ENCODE results near the gene MBP. TPM values are rescaled to one million over a fixed set of nuclear protein-coding genes. Genes with fewer than 3 reads are reported as not detected.

The MBP gene
- total and polyA plus RNA-seq, 2 of the 4 experiments (the other 2 are of a cell fraction): 0.72 to 0.90 TPM

GRCh38 chr18:76978616-76979015, 154.0 kb downstream of the MBP start:
- H3K56ac ChIP-seq (ENCODE audit: extremely low read depth, insufficient read depth, low read length): no peak overlapping the region
- CTCF ChIA-PET: no interaction called here
- POLR2A ChIA-PET (ENCODE audit: unreplicated experiment): no interaction called here
- H3K9ac ChIP-seq (ENCODE audit: low read depth, low read length): no peak overlapping the region
- no peak overlapping the region for H2BK20ac ChIP-seq (ENCODE audit: low read depth, low read length)
- H2AK5ac ChIP-seq (ENCODE audit: low read depth, low read length): no peak overlapping the region
- H3K4me3 ChIP-seq (ENCODE audit: insufficient read depth, low read depth, low read length): no peak overlapping the region
- intact Hi-C loops (cut with micrococcal nuclease) (no loop called here), dilution Hi-C loops (cut with HindIII; ENCODE audit: low sequenced_read_pairs, unreplicated experiment) (no loop called here), in situ Hi-C loops (cut with MboI; ENCODE audit: low sequenced_read_pairs) (no loop called here)
- H4K91ac ChIP-seq (ENCODE audit: insufficient read depth, low read depth, low read length): no peak overlapping the region
- no peaks in the 10 kb centered on the region; the same call in 1 of the 2 replicates for H3K36me3 ChIP-seq (ENCODE audit: control insufficient read depth, insufficient read depth, low read length)
- H2BK15ac ChIP-seq (ENCODE audit: low read depth, low read length): no peak overlapping the region
- H3K9me1 ChIP-seq (ENCODE audit: insufficient read depth, low read length): no peaks in the 10 kb centered on the region
- no peak overlapping the region for H3K27ac ChIP-seq (ENCODE audit: insufficient read depth, low read length)
- H3K4me2 ChIP-seq (ENCODE audit: low read depth, low read length): no peak overlapping the region
- no peak for DNase-seq
- no peak overlapping the region for H3K4ac ChIP-seq (ENCODE audit: low read depth, low read length)
- 100% methylated on average over 1 of the region's 14 CpGs; no CpG with 5 or more reads in 1 of the 2 experiments for WGBS, 2 experiments (ENCODE audit: extremely low coverage in 2 of 2, insufficient read length in 1 of 2)
- no peaks in the 10 kb centered on the region for H3K27me3 ChIP-seq (ENCODE audit: control insufficient read depth, insufficient read depth, low read length)
- no peak overlapping the region for H2AFZ ChIP-seq (replicated peaks; ENCODE audit: low read length, poor library complexity)
- H3K14ac ChIP-seq (replicated peaks; ENCODE audit: low read depth, low read length): no peak overlapping the region
- no peaks in the 10 kb centered on the region for H3K9me3 ChIP-seq (ENCODE audit: control insufficient read depth, insufficient read depth, low read length)
- H4K8ac ChIP-seq (ENCODE audit: low read depth in 2 of 2, low read length in 2 of 2): no peak overlapping the region
- no peaks in the 10 kb centered on the region; the same call in 1 of the 2 replicates for H3K4me1 ChIP-seq (ENCODE audit: control insufficient read depth, insufficient read depth, low read length)
- H4K5ac ChIP-seq (ENCODE audit: low read depth, low read length): no peak overlapping the region
- no TSS peak for BruUV-seq (replicated peaks)
- H2BK5ac ChIP-seq (ENCODE audit: low read depth, low read length, poor library complexity, severe bottlenecking): no peak overlapping the region
- no peak overlapping the region for H2AK9ac ChIP-seq (replicated peaks; ENCODE audit: low read depth, low read length, poor library complexity)
- H2BK120ac ChIP-seq (ENCODE audit: low read depth, low read length): no peak overlapping the region
- no peak for ATAC-seq (ENCODE audit: low read depth)
- no peak overlapping the region for H3K23ac ChIP-seq (ENCODE audit: low read depth, low read length)
- H3K18ac ChIP-seq (ENCODE audit: low read depth, low read length): no peak overlapping the region
- no peaks in the 10 kb centered on the region for H3K79me1 ChIP-seq (ENCODE audit: low read depth in 1 of 2, low read length in 2 of 2)
- TF ChIP-seq SMC3 (IDR thresholded peaks at IDR 0.05; ENCODE audit: low read depth, low read length): no peak
- no peak for TF ChIP-seq MAZ (IDR thresholded peaks at IDR 0.05; ENCODE audit: borderline replicate concordance, low read depth, low read length)
- no peak for TF ChIP-seq USF2 (IDR thresholded peaks at IDR 0.05; ENCODE audit: low read depth, low read length)
- TF ChIP-seq RFX5 (IDR thresholded peaks at IDR 0.05; ENCODE audit: low read depth, low read length): no peak
- no peak for TF ChIP-seq CEBPB (IDR thresholded peaks at IDR 0.05; ENCODE audit: low read depth, low read length)
- no peak for TF ChIP-seq FOS (IDR thresholded peaks at IDR 0.05; ENCODE audit: low read depth, low read length)
- no peak for TF ChIP-seq MAFK (IDR thresholded peaks at IDR 0.05; ENCODE audit: low read depth, low read length)
- TF ChIP-seq NFE2L2 (IDR thresholded peaks at IDR 0.05; ENCODE audit: low read depth, low read length): no peak
- TF ChIP-seq POLR2A (IDR thresholded peaks at IDR 0.05; ENCODE audit: low read depth, low read length): no peak
- no peak for TF ChIP-seq ELK1 (IDR thresholded peaks at IDR 0.05; ENCODE audit: borderline replicate concordance, low read depth, low read length)
- no peak for TF ChIP-seq RAD21 (IDR thresholded peaks at IDR 0.05; ENCODE audit: low read length)
- no peak for TF ChIP-seq CHD1 (IDR thresholded peaks at IDR 0.05; ENCODE audit: low read depth, low read length)
- no peak for TF ChIP-seq RCOR1 (IDR thresholded peaks at IDR 0.05; ENCODE audit: insufficient replicate concordance, low read length)
- no peak for TF ChIP-seq CTCF (conservative IDR thresholded peaks at IDR 0.05; ENCODE audit: low read depth, low read length)
- TF ChIP-seq BHLHE40 (IDR thresholded peaks at IDR 0.05; ENCODE audit: low read depth, low read length): no peak
- TF ChIP-seq MXI1 (IDR thresholded peaks at IDR 0.05; ENCODE audit: borderline replicate concordance, low read depth, low read length): no peak
- H4K20me1 ChIP-seq (ENCODE audit: insufficient read depth, low read length): no peaks in the 10 kb centered on the region

Data from IMR-90 (cell line).